Pancreas (tissue), 10 donors: Measurements from ENCODE around the gene TRAF2. TPM values are rescaled to one million over a fixed set of nuclear protein-coding genes. Genes with fewer than 3 reads are reported as not detected.

Source experiments
- ATAC-seq, 4 donors: fragments of 200-7000 bp; cut with Tn5 transposase; one replicate each; pipeline versions ENCODE4 v1.8.0 to v1.9.1; 2020; ENCODE audit warnings: mild to moderate bottlenecking in 4 of 4, moderate library complexity in 4 of 4
- DNase-seq, 6 donors: peaks; one replicate each; pipeline ENCODE4 v3.0.0-alpha.2; 2020
- FAIRE-seq: peaks from 2 replicates; lab custom pipeline; 2012; peaks lifted over from hg19 to GRCh38; lab: Jason Lieb, UNC
- H3K27ac ChIP-seq, 4 donors: fragments of 200-600 bp; sonication (generic); 1 replicate in 3 of 4; 2 replicates in 1 of 4; pipeline versions ENCODE4 v1.5.0 to v1.8.0; 2020
- H3K27me3 ChIP-seq, 4 donors: fragments of 200-600 bp; one replicate each; pipeline ENCODE4 v1.8.0; 2021
- H3K36me3 ChIP-seq, 3 donors: fragments of 200-600 bp; sonication (generic) in 1 of 3; one replicate each; pipeline versions ENCODE4 v1.5.0 to v1.8.0; 2020 to 2021
- H3K4me1 ChIP-seq, 3 donors: fragments of 200-600 bp; one replicate each; pipeline ENCODE4 v1.8.0; 2021
- H3K4me3 ChIP-seq, 4 donors: fragments of 200-600 bp; sonication (generic) in 2 of 4; one replicate each; pipeline versions ENCODE4 v1.5.0 to v1.8.0; 2020 to 2021
- H3K9me3 ChIP-seq, 4 donors: fragments of 200-600 bp; one replicate each; pipeline ENCODE4 v1.8.0; 2021
- WGBS, 2 donors: extraction: QIAGEN DNeasy Blood & Tissue Kit; methylation state at CpG; one replicate each; pipeline ENCODE4 v1.1.7; 2013; 5-methylcytosine and 5-hydroxymethylcytosine counted together
- intact Hi-C, 3 donors: fragments of 100-400 bp; cut with DNase I; formaldehyde crosslinking; loops; one replicate each; pipeline versions ENCODE4 v1.11.1 to v1.14.2; 2022
- polyA plus RNA-seq, 2 donors: library from polyadenylated mRNA; stranded (reverse); fragments of 200-250 nt; gene quantifications; one replicate each; pipeline ENCODE4 v1.2.3, GENCODE V29; 2013
- total RNA-seq, 6 donors: library from RNA; stranded (reverse); fragmentation: NEBNext Ultra II Directional in 4 of 6; extraction: Animal tissue kit (Norgen Biotek cat#: 25700) in 4 of 6; gene quantifications; one replicate each; pipeline versions ENCODE4 v1.2.1 to v1.2.4, GENCODE V29; 2021 to 2023
- TF ChIP-seq, protein P1 (sequence below), 4 donors: fragments of 200-600 bp; sonication (generic) in 3 of 4; IDR thresholded peaks; one replicate each; pipeline versions ENCODE4 v1.5.0 to v1.8.0; 2021; ENCODE audit warnings: antibody characterized with exemption in 4 of 4
- donor health status: healthy with polysubstance abuse.
- donor health status: DM: no; HTN: no; CAD: no; lungs with moderate emphysema.
- donor health status: DM: no; HTN: no; CAD: no.
- donor health status: control.
- donor health status: control.
- donor health status: Bipolar disorder and iron deficiency.
- donor health status: DM: yes; HTN: yes; CAD: no.
- donor health status: DM: no; HTN: no; CAD: no.
- donor health status: DM: no; HTN: no; CAD: no.
- donor health status: DM: yes; HTN: yes; CAD: no.

Gene TRAF2
- total and polyA plus RNA-seq, 8 donors, result 4.8 to 14.4 (median 8.2) TPM

DNA sequence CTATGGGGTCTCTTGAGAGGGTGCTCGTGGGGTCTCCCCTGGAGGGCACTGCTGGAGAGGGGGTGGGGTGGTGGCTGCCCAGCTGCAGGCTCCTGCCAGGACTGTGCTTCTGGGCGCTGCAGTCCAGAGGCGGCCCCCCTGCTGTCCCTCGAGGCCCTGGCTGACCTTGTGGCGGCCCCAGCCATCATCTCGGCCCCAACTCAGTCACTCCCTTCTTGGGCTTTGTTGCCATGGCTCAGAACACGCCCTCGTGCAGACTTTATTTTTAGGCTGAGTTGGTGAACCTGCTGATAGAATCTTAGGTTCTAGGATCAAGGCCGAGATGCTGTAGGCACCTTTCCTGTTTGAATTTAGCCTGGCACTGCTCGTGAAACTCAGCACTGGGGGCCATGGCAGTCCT lies 35.4 kb downstream of the TRAF2 start:
- Histone ChIP-seq H3K27me3 (no peaks in the 10 kb centered on the region), H3K9me3 (no peaks in the 10 kb centered on the region), H3K4me1 (no peaks in the 10 kb centered on the region), H3K36me3 (peaks cover 0 to 13% (median 6%) of the 10 kb centered on the region in 3 donors), H3K27ac (no peak overlapping the region), H3K4me3 (no peak overlapping the region)
- FAIRE-seq (no peak), DNase-seq (no peak), ATAC-seq (no peak)
- 82 to 88% methylated on average over 10 of the region's 10 CpGs for WGBS, 2 donors
- TF ChIP-seq, protein P1, sequence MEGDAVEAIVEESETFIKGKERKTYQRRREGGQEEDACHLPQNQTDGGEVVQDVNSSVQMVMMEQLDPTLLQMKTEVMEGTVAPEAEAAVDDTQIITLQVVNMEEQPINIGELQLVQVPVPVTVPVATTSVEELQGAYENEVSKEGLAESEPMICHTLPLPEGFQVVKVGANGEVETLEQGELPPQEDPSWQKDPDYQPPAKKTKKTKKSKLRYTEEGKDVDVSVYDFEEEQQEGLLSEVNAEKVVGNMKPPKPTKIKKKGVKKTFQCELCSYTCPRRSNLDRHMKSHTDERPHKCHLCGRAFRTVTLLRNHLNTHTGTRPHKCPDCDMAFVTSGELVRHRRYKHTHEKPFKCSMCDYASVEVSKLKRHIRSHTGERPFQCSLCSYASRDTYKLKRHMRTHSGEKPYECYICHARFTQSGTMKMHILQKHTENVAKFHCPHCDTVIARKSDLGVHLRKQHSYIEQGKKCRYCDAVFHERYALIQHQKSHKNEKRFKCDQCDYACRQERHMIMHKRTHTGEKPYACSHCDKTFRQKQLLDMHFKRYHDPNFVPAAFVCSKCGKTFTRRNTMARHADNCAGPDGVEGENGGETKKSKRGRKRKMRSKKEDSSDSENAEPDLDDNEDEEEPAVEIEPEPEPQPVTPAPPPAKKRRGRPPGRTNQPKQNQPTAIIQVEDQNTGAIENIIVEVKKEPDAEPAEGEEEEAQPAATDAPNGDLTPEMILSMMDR (IDR thresholded peaks at IDR 0.05), result no peak
- intact Hi-C loops, result no loop called here

- Histone ChIP-seq H3K36me3 (peaks cover 0 to 7% (median 6%) of the 10 kb centered on the region in 3 donors), H3K4me1 (no peaks in the 10 kb centered on the region), H3K4me3 (no peak overlapping the region), H3K27ac (no peak overlapping the region), H3K9me3 (no peaks in the 10 kb centered on the region), H3K27me3 (no peaks in the 10 kb centered on the region)
- TF ChIP-seq, protein P1 (IDR thresholded peaks at IDR 0.05), result no peak
- no peak for FAIRE-seq
- 91 to 95% methylated on average over 15 to 19 of the region's 19 CpGs for WGBS, 2 donors
- peak in 1 of 6 donors; percentile 52 for DNase-seq
- no peak for ATAC-seq
- intact Hi-C loops, result no loop called here
Observed at GRCh38 chr9:136922540-136922939, 36.2 kb downstream of the TRAF2 start.

- H3K4me3 ChIP-seq, result no peak overlapping the region
- WGBS, 2 donors, result 93% methylated on average over 19 of the region's 19 CpGs
- TF ChIP-seq, protein P1 (IDR thresholded peaks at IDR 0.05), result no peak
- DNase-seq (peak in 1 of 6 donors; percentile 56), FAIRE-seq (no peak), ATAC-seq (peak in 3 of 4 donors; percentile 23 to 65 (median 59))
- peaks cover 0 to 6% (median 6%) of the 10 kb centered on the region in 3 donors for H3K36me3 ChIP-seq
- no peaks in the 10 kb centered on the region for H3K4me1 ChIP-seq
- H3K27me3 ChIP-seq, result no peaks in the 10 kb centered on the region
- intact Hi-C loops, result no loop called here
- H3K27ac ChIP-seq, result no peak overlapping the region
- H3K9me3 ChIP-seq, result no peaks in the 10 kb centered on the region
Observed at GRCh38 chr9:136923881-136924280, 37.6 kb downstream of the TRAF2 start.

DNA sequence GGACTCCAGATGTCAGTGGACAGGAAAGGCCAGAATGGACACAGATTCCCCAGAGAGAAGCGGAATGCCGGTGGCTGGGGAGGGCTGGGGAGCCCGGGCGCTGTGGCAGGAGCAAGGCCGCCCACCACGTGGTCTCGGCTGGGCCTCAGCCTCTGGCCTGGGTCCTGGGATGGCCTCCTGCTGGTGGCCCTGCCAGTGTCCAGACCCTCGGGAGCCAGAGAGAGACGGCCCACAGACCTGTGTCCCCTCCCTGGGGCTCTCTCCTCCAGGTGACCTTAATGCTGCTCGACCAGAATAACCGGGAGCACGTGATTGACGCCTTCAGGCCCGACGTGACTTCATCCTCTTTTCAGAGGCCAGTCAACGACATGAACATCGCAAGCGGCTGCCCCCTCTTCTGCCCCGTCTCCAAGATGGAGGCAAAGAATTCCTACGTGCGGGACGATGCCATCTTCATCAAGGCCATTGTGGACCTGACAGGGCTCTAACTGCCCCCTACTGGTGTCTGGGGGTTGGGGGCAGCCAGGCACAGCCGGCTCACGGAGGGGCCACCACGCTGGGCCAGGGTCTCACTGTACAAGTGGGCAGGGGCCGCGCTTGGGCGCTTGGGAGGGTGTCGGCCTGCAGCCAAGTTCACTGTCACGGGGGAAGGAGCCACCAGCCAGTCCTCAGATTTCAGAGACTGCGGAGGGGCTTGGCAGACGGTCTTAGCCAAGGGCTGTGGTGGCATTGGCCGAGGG lies 39.3 kb downstream of the TRAF2 start:
- ATAC-seq (peak in 1 of 4 donors; percentile 19), FAIRE-seq (no peak), DNase-seq (peak in 1 of 6 donors; percentile 62)
- Histone ChIP-seq H3K9me3 (no peaks in the 10 kb centered on the region), H3K27ac (no peak overlapping the region), H3K4me3 (no peak overlapping the region), H3K4me1 (no peaks in the 10 kb centered on the region), H3K36me3 (peaks cover 0 to 6% (median 6%) of the 10 kb centered on the region in 3 donors), H3K27me3 (no peaks in the 10 kb centered on the region)
- TF ChIP-seq, protein P1 (IDR thresholded peaks at IDR 0.05), result no peak
- intact Hi-C loops, result no loop called here
- WGBS, 2 donors, result 83% methylated on average over 33 of the region's 33 CpGs

DNA sequence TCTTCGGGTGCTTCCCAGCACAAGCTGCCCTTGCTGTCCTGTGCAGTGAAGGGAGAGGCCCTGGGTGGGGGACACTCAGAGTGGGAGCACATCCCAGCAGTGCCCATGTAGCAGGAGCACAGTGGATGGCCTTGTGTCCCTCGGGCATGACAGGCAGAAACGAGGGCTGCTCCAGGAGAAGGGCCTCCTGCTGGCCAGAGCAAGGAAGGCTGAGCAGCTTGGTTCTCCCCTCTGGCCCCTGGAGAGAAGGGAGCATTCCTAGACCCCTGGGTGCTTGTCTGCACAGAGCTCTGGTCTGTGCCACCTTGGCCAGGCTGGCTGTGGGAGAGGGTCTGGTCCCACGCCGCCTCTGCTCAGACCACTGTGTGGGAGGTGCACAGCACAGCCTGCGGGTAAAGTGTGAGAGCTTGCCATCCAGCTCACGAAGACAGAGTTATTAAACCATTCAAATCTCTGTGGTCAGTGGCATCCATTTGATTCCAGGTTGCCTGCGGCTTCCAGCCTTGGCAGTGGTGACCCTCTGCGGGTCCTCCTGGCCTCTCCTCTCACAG lies 39.9 kb downstream of the TRAF2 start:
- FAIRE-seq (no peak), ATAC-seq (no peak), DNase-seq (no peak)
- 83 to 89% methylated on average over 9 of the region's 9 CpGs for WGBS, 2 donors
- intact Hi-C loops, result no loop called here
- Histone ChIP-seq H3K27me3 (no peaks in the 10 kb centered on the region), H3K27ac (no peak overlapping the region), H3K4me3 (no peak overlapping the region), H3K9me3 (no peaks in the 10 kb centered on the region), H3K4me1 (no peaks in the 10 kb centered on the region), H3K36me3 (peaks cover 0 to 6% (median 0%) of the 10 kb centered on the region in 3 donors)
- TF ChIP-seq, protein P1 (IDR thresholded peaks at IDR 0.05), result no peak
